Smooth muscle cell of trachea (primary cell): ENCODE results near the gene OR2F2. TPM values are rescaled to one million over a fixed set of nuclear protein-coding genes. Genes with fewer than 3 reads are reported as not detected.

Experiments
- total RNA-seq: library from RNA; depleted of rRNA; stranded (reverse); fragments of >200 nt; gene quantifications from 2 replicates; pipeline ENCODE4 v1.2.1, GENCODE V29; 2014

Gene OR2F2, protein sequence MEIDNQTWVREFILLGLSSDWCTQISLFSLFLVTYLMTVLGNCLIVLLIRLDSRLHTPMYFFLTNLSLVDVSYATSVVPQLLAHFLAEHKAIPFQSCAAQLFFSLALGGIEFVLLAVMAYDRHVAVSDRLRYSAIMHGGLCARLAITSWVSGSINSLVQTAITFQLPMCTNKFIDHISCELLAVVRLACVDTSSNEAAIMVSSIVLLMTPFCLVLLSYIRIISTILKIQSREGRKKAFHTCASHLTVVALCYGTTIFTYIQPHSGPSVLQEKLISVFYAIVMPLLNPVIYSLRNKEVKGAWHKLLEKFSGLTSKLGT
- not detected in 2 replicates for total RNA-seq

DNA sequence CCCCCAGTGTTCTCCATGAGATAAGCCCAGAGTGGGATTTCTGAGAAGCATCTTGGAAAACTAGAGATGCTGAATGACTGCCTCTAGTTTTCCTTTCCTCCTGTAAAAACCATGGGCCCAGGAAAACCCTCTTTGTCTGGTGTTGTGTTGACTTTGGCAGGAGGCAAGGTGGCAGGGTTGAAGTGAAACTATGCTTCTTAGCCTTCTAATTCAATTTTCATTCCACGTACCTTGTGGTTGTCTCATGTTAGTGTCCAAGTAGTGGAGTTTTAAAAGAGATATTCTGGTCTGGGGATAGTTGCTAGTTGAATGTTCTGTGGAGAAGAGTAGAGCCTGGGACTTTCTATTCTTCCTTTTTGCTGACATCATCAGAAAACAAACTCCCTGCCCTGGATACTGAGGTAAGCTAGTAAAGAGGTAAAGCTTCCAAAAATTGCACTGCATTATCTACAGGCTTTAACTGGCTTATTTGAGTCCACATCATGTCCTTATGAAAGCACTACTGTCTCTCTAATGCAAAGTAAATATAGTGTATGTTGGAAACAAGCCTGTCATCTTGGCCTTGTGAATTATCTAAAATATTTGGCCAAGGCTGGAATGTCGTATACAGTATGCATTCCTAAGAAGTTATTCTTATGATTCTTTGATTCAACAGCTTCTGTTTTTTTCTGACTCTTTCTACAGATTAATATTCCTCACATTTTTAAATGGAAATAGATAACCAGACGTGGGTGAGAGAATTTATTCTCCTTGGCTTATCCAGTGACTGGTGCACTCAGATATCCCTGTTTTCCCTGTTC, at the start of gene OR2F2:
OR2F2 (plus strand) TSS at position 708 of the 800 bp plus-strand sequence; CDS start at position 708, 0 bp downstream.

DNA sequence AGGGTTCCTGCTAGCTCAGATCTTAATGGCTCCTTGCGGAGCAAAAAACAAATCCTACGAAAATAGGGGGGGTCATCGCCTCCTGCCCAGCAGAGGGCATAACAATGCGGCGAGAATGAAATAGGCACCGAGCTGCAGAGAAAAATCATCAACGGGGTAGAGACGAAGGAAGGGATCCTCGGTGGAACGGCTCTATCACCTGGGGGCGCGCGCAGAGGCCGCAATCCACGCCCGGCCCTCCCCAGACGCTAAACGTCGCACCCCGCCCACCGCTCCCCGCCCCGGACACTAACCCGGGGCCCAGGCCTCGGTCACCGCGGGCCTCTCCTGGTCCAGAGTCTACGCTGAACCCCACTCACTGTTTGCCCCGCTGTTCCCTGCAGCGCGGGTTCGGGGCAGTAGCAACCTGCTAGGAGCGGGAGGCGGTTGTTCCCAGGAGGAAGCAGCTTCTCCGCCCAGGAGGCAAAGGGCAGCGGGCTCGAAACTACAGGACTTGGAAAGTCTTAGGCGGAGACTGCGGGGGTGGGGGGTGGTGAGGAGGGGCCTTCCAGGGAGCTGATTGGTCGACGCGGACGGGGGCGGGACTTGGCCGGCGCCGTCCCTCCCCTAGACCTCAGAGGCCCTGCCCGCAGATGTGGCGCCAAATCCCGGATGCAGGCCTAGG, 33.2 kb upstream of the OR2F2 start, which contains the start of gene TCAF1:
TCAF1 (minus strand) TSS at position 509 of the 664 bp plus-strand sequence. CDS start 25,568 bp downstream, outside the sequence.

DNA sequence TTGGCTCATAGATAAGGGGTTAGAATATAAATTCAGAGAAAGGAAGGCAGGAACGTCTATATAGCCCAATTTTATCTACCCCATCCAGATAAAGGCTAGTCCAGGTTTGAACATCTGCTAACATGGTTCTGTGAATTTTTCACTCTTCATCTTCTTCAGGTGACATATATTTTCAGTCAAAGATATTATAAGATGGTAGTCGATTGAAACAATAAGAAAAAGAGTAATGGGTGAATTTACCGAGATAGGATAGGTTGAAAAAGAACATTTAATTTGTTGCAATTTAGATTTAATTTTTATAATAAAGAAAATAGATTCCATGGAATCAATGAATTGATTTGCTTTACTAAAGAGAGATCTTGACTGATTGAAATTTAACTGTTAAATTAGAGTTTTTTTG, 19.5 kb downstream of the OR2F2 start, which contains the start of gene OR2F1:
OR2F1 (plus strand) TSS at position 301 of the 400 bp plus-strand sequence. CDS start 5,127 bp downstream, outside the sequence.

Other genes with a start within 250 kb of the OR2F2 start
- 0.58 and 0.66 TPM in 2 replicates for gene CTAGE6, start 177.5 kb upstream of the OR2F2 start, total RNA-seq
- gene TCAF1, start 33.1 kb upstream of the OR2F2 start, total RNA-seq, result 76.6 and 100 TPM in 2 replicates
- under 0.01 TPM in 1 of 2 replicates, not detected in the other for gene OR2F1, start 19.6 kb downstream of the OR2F2 start, total RNA-seq
- not detected in 2 replicates for gene OR6B1, start 65.1 kb downstream of the OR2F2 start, total RNA-seq
- gene OR2A5, start 113.7 kb downstream of the OR2F2 start, total RNA-seq, result not detected in 2 replicates
- gene OR2A25, start 134.6 kb downstream of the OR2F2 start, total RNA-seq, result not detected in 2 replicates
- gene OR2A12, start 151.0 kb downstream of the OR2F2 start, total RNA-seq, result not detected in 2 replicates
- not detected in 2 replicates for gene OR2A2, start 174.3 kb downstream of the OR2F2 start, total RNA-seq
- not detected in 2 replicates for gene OR2A14, start 187.9 kb downstream of the OR2F2 start, total RNA-seq
- gene CTAGE4, start 248.2 kb downstream of the OR2F2 start, total RNA-seq, result 1.3 and 2.0 TPM in 2 replicates